ENCODE results near the gene SGMS2.

SGMS2 gene

GRCh38 chr4:107831140-107831539 lies 6.4 kb downstream of the SGMS2 start:
- no peak for DNase-seq

DNA sequence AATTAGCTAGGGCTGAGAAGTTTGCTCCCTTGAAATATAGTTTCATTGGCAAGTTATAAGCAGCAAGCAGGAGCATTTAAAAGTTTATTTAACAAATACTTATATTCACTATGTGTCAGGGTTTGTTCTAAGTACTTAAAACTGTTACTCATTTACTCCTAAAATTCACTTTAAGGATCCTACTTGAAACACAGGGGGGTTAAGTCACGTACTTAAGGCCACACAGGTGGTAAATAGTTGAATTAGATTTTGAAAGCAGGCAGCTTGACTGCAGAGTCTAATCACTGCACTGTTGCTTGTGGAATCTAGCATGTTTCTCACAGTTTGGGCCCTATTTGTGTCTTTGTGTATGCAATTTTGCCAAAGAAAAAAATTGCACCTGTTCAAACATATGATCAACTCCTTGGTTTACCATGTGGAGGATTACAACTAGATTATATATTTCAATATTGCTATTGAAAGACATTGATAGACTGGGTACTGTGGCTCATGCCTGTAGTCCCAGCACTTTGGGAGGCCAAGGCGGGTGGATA lies 7.6 kb downstream of the SGMS2 start:
- no peak for DNase-seq

DNA sequence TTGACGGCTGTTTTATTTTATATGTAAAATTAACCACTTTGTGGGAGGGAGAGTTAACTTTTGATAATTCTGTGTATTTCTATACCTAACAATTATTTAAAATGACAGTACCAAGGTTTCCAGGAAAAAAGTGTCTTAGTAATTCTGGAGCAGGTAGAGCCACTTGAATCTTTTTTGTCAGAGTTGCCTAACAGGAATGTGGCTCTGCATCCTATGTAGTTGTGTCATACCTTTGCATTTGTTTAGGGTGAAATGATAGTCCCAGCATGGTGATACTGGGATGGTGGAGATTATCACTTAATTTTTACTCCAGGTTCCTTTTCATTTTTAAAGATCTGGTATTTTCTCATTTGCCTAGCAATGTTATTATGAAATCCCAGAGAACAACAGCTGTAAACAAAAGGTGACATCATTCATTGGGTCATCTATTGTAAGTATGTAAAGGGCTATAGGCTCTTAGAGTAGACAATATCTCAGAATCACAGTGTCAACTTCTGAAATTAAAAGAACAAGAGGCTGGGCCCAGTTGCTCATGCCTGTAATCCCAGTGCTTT lies 9.6 kb downstream of the SGMS2 start:
- no peak for DNase-seq

- no peak for DNase-seq
Observed at GRCh38 chr4:107835406-107835805, 10.7 kb downstream of the SGMS2 start.

DNA sequence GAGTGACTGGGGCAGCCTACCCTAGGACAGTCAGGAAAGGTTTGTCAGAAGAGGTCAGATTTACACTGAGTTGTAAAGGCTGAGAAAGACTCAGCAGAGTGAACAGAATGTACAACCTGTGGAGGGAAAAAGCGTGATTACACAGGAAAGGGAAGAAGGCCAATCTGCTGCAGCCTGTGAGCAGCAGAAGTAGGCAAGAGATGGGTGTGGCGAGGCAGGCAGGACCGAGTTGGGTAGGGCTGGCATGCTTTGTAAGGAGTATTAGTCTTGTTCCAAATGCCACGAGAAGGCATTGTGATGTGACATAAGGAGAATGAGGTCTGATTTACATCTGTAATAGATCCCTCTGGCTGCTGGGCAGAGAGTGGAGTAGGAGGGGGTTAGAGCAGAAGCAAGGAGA lies 12.6 kb downstream of the SGMS2 start:
- no peak for DNase-seq

DNA sequence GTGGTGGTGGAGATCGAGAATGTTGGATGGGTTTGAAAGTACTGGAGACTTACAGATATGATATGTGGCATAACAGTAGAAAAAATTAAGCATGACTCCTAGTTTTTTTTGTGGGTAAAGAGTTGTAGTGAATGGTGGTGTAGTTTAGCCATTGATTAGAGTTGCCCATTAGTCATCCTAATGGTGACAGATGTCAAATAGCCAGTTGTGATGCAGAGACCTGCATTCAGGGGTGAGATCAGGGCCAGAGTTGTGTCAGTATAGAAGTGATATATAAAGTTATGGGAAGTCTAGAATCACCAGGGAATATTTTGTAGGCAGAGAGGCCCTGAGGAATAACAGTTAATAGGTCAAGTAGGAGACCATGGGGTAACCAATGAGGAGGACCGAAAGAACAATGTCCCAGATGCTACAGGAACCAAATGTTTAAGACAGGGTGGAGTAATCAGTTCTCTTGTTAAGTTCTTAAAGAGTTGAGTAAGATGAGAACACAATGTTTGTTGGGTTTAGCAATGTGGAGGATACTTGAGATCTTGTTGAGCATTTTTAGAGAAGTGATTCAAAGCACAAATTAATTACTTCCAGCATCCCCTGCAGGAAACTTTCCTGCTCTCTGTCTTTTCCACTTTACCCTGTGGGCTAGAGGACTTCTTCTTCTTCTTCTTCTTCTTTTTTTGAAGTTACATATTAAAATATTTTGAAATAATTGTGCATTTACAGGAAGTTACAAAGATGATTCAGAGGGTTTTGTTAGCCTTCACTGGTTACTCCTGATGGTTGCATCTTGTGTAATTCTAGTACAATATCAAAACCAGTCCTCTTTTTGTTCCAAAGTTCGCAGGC lies 13.3 kb downstream of the SGMS2 start:
- DNase-seq: no peak

DNA sequence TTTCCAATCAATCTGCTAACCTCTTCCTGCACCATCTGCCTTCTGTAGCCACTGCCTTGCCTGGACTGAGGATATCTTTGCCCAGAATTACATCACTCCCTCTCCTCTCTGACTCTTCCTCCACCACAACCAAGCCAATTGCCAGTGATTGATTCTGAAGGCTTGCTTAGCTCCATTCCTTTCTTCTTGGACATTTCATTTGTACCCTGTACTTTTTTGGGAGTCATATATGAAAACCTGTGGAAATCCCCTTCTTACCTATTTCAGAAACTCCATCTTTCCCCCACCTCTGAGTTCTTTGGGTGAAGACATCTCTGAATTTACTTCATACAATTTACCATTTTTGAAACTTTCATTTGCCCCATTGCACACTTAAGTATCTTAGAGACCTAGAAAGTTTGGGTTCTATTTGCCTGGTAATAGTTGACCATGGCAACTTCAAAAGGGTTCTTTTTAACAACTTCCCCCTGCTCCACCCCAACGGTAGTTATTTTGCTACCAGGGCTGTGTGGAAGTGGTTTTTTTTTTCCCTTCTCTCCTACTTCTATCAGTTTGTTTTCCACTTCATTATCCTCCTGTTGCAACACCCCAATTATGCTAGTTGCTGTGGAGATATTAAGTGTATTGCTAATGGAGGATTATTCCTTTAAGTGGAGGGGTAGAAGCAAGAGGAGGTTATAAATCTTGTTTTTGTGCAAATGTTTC lies 14.3 kb downstream of the SGMS2 start:
- DNase-seq: no peak

DNA sequence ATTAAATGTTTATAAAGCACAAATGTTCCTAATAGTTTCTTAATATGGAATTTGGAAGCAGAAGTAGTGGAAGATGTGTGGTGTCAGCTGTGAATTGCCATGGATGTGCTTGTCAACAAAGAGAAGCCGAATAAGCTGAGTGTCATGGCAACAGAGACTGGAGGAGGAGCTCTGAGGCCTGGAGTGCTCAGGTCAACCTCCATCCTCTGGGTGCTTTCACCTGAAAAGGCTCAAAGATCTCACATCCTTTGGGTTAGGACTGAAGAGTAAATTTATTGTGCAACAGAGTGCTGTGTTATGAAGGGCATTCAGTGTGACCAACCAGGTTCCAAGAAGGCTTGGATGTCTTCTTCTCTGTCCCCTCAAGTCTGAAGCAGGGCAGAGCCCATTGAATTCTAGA lies 18.7 kb downstream of the SGMS2 start:
- no peak for DNase-seq

DNA sequence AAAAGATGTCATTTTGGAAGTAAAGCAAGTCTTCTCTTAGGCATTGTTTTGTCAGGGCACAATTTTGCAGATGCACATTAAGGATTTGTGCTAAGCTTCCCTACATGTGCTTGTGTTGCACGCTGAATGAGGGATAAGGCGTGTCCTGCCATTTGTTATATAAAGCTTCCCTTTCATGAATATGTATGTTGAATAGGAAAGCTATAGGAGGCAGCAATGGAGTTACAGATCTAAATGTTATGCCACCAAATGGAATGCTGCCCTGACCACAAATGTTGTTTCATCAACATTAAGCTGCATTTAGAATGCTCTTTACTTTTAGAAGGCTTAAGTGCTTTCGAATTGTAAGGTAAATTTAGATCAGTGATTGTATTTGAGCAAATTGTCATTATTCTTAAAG lies 20.9 kb downstream of the SGMS2 start:
- no peak for DNase-seq

- DNase-seq: no peak
Observed at GRCh38 chr4:107850438-107850837, 25.7 kb downstream of the SGMS2 start.

- DNase-seq: no peak
Observed at GRCh38 chr4:107853444-107854355, 29.0 kb downstream of the SGMS2 start.

- no peak for DNase-seq
Observed at GRCh38 chr4:107854356-107855022, 29.8 kb downstream of the SGMS2 start.

DNA sequence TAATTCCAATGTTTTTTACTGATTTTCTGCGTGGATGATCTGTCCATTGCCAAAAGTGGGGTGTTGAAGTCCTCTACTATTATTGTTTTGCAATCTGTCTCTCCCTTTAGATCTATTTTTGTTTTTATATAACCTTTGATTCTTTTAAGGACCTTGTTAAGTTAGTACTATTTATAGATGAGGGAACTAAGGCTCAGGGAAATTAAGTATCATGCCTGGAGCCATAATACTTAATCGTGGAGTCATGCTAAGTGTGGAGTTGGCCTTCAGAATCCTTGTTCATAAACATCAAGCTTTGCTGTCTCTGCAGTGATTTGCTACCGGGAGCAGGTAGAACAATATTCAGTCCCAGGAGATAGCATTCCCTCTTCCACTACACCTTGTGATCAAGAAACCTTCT lies 31.0 kb downstream of the SGMS2 start:
- DNase-seq: no peak

- DNase-seq: no peak
Observed at GRCh38 chr4:107856901-107857300, 32.2 kb downstream of the SGMS2 start.

DNA sequence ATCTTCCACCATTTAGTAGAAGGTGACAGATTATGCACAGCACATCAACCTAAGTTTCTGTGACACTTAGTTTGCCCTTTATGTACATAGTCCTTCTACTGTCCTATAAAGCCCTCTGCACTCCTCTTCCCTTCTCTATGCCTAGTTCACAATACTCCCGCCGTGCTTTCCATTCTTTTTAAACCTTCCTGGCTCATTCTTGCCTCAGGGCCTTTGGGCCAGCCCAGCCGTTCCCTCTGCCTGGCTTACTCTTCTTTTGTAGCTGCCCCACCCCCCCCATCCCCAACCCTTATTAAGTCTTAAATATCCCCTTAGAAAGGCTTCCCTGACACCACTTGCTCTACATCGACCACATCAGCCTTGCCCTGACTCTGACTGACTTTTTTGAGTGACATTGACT lies 33.0 kb downstream of the SGMS2 start:
- no peak for DNase-seq

- DNase-seq: no peak
Observed at GRCh38 chr4:107858158-107858742, 33.5 kb downstream of the SGMS2 start.

DNA sequence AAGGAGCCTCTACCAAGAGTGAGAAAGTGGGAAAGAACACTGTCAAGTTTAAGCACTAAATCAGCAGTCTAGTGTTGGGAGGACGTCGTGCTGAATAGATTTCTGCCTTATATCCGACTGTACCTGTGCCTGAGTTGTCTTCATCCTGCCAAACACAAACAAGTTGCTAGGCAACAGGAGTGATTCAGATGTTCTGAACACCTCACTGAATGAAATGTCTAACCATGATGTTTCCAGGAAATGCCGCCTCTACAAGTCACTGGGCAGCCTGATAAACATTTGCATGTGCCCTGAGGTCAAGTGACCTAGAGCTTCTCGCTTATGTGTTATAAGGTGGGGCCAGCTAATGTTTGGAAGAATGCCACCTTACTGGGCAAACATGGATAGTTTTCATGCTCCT lies 37.9 kb downstream of the SGMS2 start:
- DNase-seq: peak; percentile 58

GRCh38 chr4:107863416-107863815 lies 38.7 kb downstream of the SGMS2 start:
- no peak for DNase-seq

- peak; percentile 10 for DNase-seq
Observed at GRCh38 chr4:107863850-107864371, 39.2 kb downstream of the SGMS2 start.

GRCh38 chr4:107866726-107867125 lies 42.0 kb downstream of the SGMS2 start:
- no peak for DNase-seq

GRCh38 chr4:107870236-107870635 lies 45.5 kb downstream of the SGMS2 start:
- DNase-seq: no peak

Measured in activated CD4-positive, alpha-beta T cell treated with anti-CD3 and anti-CD28 coated beads, Interleukin-2, Interleukin-6, amounts not matched to agents 100 ng/mL and 50 ng/mL, durations not matched to agents 16 hours and 8 hours (primary cell).